Renal cortex interstitium (tissue), 11 donors: ENCODE measurements around the gene CKAP5. TPM values are rescaled to one million over a fixed set of nuclear protein-coding genes. Genes with fewer than 3 reads are reported as not detected.
A peak's percentile ranks its signal among the peaks of the same experiment; 100 is the strongest.
"Not testable (repeated sequence)": the region's sequence is repeated elsewhere in the genome, so short reads cannot be mapped to it uniquely, and the experiment has no call there.

Experiments used
- DNase-seq, 11 donors: peaks; one replicate each; pipeline ENCODE4 v3.0.0-alpha.2; 2013; ENCODE audit warnings: low read depth in 9 of 11, low spot score in 4 of 11; ENCODE audit errors: extremely low read depth in 1 of 11
- polyA plus RNA-seq, 3 donors: library from polyadenylated mRNA; unstranded; fragments of 120-200 nt; gene quantifications; one replicate each; pipeline ENCODE4 v1.2.1, GENCODE V29; 2013; ENCODE audit not compliant: insufficient read length in 3 of 3

CKAP5 gene
- polyA plus RNA-seq, 3 donors: 82.3 to 112 (median 108) TPM

DNA sequence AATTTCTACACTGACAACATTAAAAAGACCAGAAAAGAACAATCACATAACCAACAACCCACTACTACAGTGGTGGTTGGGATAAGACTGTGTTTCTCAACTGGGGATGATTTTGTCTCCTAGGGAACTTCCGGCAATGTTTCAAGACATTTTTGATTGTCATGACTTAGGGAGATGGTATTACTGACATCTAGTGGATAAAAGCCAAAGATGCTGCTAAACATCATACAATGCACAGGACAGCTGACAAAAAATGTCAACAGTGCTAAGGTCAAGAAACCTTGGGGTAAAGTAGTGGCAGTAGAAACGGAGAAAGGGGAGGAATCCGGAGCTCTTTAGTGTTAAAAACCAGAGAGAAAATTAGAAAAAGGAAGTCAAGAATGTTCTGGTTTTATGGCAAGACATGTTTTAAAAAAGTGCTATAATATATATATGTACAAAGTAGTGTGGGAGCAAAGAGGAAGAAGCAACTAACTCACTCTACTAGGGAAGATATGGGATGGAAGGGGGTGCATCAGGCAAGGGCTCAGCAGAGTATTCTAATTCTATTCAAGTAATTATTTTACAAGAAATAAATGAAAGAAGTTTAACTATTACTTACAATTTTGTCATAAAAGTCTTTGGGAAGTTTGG is 37.2 kb downstream of the CKAP5 start:
- DNase-seq: peak in 1 of 11 donors; percentile 3

DNA sequence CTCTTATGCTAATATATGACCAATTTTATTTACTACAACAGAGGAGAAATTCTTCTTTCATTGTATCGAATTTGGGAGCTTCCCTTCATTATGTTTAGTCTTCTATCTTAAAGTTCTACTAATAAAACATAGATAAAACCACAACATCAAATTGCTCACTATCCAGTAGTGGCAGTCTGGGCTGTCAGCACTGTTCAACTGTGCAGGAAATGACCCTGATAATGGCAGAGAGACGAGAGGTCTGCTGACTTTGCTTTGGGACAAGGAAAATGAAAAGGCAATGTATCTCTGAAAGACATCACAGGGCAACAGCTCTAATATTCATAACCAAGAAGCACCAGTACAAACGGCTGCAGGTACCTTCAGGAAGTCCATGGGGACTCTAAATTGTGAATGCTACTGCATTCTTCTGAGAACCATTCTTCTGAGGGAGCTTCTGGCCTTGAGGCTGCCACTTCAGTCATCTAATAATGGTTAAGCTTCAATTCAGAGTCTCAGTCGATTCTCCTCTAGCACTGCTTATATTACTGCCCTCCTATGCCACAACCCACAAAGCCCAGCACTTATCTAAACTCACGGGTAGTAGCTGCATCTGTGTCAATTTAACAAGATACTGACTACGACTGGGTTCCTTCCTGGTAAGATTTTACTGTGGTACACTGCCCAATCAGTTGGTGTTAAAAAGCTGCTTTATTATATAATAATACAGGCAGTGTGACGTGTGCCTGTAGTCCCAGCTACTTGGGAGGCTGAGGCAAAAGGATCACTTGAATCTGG is 44.2 kb downstream of the CKAP5 start:
- DNase-seq: no peak

DNA sequence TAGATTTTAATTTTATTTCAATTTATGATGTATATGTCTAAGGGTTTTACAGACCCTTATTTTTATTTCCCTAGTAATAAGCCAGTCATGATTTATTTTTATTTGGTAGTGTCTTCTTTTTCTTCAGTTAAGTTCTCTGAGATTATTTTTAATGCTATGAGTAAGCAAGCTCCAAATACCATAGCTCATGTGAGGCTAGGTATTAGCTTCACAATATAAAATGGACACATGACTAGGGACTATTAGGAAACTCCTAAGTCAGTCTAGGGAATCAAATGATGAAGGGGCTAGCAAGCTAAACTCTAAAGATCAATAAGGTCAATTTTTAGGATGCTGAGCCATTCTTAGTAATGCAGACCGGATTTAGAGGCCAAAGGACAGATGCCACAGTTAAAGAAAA is 45.9 kb downstream of the CKAP5 start:
- no peak for DNase-seq

DNA sequence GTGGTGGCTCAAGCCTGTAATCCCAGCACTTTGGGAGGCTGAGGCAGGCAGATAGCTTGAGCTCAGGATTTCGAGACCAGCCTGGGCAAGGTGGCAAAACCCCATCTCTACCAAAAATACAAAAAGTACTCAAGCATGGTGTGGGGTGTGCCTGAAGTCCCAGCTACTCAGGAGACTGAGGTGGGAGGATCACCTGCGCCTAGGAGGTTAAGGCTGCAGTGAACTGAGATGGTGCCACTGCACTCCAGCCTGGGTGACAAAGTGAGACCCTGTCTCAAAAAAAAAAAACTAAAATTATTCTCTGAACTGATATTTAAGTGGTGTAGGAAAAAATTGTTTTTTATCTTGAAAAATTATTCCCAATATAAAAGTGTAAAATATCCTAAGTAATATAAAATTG is 46.4 kb downstream of the CKAP5 start:
- DNase-seq: not testable (repeated sequence)

DNA sequence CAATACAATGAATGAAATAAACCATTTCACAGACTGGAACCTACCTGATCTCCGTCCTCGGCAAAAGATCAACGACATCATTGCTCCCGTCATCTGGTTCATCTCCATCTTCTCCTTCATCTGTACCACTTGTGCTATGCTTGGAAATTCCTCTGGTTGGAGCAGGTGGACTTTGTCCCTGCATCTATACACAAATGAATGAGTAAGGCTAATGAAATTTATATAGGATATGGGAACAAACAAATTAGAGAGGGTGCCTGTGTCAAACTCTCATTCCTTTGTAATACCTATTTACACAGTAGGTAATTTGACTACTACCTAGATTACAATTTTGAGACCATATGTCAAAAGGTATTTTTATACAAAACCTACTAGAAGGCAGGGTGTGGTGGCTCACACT is 67.7 kb downstream of the CKAP5 start:
- DNase-seq: no peak

DNA sequence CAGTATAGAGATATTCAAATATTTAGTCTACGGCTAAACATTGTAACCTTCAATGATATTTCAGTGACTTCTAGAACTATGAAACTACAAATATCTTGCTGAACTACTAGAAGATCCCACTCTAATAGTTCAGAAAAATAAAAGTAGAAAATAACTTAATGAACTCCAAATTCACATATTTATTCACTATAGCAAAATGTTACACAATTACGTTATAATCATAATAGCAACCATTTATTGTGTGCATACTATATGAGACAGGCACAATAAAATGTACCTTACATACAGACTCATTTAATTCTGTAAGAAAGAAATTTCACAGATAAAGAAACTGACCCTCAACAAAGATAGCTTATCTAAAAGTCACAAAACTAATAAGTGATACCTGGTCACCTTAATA is 69.2 kb downstream of the CKAP5 start:
- DNase-seq: no peak

DNA sequence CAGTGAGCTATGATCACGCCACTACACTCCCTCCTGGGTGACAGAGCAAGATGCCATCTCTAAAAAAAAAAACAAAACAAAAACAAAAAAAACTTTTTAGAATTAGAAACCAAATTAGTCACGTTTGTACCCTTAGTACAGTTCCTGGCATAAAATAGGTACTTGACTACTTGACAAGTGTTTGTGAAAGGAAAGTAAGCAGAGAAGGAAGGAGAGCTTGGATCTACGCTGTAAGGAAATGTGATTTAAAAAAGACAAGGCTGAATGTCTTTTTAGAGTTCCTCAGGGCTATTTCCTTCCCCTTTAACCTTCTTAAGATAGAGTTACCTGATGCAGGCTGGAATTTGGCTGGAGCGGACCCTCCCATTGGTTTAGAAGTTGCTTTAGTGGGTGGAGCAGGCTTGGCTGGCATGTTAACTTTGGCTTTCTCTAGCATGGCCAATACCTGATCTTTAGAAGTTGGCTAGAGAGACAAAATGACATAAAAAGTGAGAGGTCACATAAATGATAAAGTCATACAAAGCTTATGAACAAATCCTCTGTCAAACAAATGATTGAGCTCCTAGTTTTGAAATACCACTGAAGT is 76.4 kb downstream of the CKAP5 start:
- DNase-seq: no peak

DNA sequence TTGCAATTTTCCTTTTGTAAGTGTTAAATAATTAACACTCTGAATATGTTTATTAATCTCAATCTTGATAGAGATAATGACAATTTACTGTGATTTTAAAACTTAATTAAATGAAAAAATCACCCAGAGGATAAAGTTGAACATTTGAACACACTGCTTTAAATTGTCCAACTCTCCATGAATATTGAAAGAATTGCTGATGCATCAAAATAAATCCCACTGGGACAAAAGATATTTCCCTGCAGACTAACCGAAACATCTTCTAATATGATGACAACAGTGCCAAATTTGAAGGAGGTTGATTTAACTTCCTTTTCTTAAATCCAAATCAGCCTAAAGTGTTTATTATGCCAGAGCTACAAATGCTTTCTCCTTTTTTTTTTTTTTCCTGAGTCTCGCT is 79.4 kb downstream of the CKAP5 start:
- DNase-seq: no peak

DNA sequence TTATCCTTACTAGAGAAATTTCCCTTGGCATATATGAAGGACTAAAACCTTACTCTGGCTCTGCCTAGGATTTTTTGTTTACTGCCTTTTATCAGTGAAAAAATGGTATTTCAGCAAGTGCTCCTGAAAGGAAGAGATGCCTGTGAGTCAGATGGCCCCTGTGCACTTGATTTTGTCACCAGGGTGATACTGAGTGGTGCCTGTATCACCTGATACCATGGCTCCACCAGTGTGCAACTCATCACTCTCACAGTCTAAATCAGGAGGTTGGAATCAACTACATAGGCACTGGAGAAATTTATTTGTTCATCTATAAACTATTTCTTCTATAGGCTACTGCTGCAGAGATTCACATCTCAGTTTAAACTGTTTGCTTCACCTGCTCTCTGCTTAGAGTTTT is 83.8 kb downstream of the CKAP5 start:
- DNase-seq: no peak

DNA sequence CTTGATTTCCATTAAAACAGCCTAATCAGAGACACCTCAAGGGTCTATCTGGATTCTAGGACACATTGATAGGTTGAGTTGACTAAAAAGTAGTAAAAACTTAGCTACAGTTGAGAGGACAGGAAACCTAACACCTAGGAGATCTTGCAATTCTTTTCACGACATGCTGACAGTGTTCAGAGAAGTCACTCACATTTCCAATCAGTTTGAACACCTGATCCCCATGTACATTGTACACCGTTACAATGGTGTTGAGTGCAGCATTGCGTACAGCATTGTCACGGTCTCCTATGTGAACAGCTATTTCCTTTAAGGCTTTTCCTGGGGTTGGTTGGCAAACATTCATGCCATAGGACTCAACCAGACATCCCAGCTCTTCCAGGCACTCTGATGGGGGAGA is 84.3 kb downstream of the CKAP5 start:
- DNase-seq: no peak

DNA sequence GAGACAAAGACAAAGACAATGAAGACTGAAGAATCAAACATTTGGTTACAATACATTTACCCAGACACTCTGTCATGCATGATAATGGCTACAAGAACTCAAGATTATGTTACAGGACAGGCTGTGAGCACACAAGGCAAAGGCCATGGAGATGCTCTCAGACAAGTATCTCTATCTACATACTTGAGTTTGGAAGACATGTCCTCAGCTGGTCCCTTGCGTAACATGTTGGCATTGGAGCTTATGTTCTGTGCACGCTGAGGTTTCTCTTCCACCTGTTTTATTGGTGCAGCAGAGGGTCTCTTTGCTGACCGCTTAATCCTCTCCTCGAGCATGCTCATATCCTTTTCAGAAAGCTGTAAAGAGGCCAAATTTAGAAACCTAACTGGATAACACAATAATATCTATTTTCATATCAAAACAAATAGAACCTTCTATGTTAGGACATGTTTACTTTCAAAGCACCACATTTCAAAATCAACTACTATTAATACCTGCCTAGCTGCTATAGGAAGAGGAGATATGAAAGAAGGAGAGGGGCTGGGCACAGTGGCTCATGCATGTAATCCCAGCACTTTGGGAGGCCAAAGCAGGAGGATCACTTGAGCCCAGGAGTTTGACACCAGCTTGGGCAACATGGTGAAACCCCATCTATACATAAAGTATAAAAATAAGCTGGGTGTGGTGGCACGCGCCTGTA is 85.5 kb downstream of the CKAP5 start:
- no peak for DNase-seq

DNA sequence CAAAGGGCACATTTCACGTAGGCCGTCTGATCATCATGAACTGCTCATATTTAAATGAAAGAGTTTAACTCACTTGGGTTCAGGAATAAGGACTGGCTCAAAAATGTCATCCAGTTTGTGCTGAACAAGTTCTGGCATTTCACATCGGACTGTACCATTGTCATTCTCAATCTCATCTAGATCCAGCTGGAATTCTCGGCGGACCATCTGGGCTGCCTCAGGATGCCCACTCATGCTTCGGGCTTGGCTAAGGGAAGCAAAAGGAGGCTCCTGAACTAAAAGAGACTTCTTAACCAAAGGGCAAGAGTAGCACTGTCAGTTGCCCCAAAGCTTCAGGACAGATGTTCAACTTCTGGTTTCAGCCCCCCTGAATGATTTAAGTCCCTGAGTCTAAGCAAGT is 86.9 kb downstream of the CKAP5 start:
- no peak for DNase-seq

DNA sequence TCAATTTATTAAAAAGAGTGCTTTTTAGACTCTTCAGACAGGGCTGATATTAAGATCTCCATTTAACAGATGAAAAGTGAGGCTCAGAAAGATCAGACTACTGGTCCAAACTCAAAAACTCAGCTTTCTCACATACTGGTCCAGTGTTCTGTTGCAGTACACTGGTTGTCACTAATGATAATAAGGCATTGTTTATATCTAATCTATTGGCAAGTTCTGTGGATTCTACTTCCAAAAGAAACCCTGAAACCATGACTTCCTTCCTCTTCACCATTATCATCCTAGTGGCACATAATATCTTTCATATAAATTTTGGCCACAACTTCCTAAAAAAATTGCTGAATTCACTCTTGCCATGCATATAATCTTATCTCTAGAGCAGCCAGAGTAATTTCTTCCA is 90.1 kb downstream of the CKAP5 start:
- no peak for DNase-seq

DNA sequence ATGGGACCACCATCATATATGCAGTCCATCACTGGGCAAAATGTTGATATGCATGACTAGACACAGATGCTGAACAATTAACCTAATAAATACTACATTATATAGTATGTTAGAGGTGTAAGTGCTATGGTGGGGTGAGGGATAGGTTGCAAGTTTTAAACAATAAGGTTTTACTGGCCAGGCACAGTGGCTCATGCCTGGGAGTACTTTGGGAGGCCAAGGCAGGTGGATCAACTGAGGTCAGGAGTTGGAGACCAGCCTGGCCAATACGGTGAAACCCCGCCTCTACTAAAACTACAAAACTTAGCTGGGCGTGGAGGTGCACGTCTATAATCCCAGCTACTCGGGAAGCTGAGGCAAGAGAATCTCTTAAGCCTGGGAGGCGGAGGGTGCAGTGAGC is 98.9 kb downstream of the CKAP5 start:
- no peak for DNase-seq

DNA sequence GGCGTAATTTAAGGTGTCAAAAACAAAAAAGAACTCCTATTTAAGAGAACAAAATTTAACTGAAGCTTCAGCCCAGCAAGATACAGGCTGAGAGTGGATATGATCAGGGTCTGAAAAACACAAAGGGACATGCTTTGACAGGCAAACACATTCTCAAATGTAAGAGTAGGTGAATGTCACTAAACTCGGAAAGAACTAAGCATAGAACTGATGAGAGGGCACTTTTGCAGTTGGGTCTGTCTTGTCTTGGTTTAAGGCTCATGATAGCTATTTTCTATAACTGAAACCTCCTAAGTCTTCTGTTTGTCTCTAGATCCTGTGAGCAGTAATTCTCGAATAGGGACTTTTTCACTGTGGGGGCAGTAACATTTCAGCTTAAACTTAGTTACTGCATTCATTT is 100.1 kb downstream of the CKAP5 start:
- no peak for DNase-seq

DNA sequence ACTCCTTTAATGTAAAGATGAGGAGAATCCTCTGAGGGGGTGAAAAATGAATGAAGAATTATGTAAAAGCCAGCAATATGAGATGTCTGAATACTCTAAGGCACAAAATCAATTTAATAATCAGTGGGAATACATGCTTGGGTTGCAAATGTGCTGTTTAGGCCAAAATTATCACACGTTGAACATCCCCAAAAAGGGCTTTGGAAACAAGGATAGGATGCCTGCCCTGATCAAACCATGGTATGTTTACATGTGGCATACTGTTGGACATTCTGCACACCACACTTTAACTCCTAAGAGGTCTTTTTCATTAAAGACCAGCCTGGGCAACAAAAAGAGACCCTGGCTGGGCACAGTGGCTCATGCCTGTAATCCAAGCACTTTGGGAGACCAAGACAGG is 100.8 kb downstream of the CKAP5 start:
- DNase-seq: no peak

DNA sequence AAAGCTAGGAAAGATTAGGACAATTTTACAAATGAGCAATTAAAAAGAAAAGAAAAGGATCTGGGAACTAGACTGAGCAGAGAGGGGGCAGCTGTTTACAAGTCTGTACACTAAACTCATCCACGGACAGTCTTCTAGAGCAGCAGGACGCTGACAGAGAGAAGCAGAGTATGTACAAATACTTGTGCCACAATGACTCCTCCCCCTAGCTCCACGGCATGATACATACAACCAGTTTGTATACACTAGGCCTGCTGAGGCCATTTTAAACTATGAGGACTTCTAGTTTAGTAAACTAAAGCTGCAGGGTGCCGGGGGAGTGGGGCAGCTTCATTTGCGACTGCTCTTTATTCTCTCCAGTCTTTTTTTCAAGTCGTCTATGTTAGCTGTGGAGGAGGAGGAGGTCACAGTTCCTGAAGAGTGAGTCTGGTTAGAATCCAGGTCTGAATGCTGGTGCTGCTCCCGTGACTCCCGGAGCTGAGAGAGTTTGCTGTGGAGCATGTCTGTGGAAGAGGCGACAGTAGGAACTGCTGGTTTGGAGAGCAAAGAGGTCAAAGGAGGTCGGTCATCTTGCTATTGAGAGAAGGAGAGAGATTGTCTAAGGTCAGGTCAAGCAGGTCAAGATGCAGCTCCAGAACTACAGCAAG is 102.3 kb downstream of the CKAP5 start:
- DNase-seq: no peak

DNA sequence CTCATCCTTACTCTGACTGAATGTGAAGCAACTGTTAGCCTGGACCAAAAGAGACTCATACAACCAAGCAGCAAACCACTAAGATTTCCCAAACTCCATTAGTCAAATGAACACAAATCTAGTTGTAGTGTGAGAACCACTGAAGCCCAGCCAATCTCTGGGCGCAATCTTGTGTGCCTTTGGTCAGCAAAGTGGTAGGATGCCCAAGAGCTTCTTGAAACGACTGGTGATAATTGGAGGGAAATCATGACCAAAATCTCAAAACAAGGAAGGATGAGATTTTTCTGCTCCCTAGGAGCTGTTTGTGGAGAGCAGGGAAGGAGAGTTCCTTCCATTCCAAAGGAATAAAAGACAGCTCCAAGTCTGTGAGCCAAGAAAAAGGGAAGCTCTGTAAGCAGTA is 103.0 kb downstream of the CKAP5 start:
- DNase-seq: no peak

DNA sequence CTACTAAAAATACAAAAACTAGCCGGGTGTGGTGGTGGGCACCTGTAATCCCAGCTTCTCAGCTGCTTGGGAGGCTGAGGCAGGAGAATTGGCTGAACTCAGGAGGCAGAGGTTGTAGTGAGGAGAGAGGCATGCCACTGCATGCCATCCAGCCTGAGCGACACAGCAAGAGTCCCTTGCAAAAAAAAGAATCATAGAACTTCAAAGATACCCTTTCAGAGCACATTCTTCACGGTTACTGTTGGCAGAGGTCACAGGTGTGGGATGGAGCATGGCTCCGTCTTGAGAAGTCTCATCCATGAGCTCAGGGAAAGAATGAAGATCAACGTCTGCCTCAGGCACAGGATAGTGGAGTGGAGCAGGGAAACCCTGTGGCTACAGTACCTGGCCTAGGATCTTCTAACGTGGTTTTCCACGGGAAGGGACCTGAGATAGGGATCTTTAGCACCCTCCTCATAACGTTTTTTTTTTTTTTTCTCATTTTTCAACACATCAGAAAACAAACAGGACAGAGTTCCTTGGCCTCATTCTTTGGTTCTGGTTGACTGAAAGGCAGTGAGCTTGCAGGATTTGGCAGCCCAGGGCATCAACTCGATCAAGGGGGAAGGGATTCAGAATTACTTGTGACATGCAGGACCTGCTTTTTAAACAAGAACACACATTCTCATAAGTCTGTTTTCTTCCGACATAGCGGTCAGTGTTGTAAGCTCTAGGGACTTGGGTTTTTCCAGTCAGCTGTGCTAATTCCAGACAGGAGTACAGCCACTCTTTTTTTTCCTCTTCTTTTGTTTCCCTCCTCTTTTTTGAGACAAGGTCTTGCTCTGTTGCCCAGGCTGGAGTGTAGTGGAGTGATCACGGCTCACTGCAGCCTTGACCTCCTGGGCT is 104.2 kb downstream of the CKAP5 start:
- DNase-seq: no peak
